ENCODE data around the gene NAP1L5.

DNA sequence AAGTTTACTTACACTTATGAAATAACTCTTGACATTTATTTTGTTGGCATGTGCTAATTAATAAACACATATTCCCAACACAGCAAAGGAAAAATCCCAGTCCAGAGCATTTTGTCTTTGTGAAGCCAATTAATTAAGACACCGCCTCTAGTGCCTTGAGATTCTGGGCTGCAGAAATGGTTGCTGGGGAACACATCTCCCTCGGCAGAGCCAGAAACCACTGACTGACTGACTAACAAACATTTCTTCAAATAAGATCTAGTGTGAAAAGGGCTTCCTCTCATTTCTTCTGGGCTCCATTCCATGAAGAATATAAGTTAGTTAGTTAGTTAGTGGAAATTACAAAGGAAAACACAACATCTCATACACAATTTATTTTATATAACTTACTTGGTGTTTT lies 28.4 kb upstream of the NAP1L5 start:
- TF ChIP-seq, protein P1, sequence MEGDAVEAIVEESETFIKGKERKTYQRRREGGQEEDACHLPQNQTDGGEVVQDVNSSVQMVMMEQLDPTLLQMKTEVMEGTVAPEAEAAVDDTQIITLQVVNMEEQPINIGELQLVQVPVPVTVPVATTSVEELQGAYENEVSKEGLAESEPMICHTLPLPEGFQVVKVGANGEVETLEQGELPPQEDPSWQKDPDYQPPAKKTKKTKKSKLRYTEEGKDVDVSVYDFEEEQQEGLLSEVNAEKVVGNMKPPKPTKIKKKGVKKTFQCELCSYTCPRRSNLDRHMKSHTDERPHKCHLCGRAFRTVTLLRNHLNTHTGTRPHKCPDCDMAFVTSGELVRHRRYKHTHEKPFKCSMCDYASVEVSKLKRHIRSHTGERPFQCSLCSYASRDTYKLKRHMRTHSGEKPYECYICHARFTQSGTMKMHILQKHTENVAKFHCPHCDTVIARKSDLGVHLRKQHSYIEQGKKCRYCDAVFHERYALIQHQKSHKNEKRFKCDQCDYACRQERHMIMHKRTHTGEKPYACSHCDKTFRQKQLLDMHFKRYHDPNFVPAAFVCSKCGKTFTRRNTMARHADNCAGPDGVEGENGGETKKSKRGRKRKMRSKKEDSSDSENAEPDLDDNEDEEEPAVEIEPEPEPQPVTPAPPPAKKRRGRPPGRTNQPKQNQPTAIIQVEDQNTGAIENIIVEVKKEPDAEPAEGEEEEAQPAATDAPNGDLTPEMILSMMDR (IDR thresholded peaks at IDR 0.05), result no peak
- no peak for TF ChIP-seq ZFX (IDR thresholded peaks at IDR 0.05; ENCODE audit: borderline replicate concordance)
